GM12874 (cell line): ENCODE measurements around the gene RYR3.

Experiments
- CTCF ChIP-seq: IDR thresholded peaks from 2 replicates; pipeline ENCODE4 v1.5.1; 2011; ENCODE audit warnings: low read depth, mild to moderate bottlenecking, control low read depth, low read length, moderate library complexity; ENCODE audit not compliant: insufficient read depth

The RYR3 gene

GRCh38 chr15:33902043-33902442 is 591.3 kb downstream of the RYR3 start:
- TF ChIP-seq CTCF = no peak

GRCh38 chr15:33903661-33904060 is 592.9 kb downstream of the RYR3 start:
- TF ChIP-seq CTCF = no peak

- no peak for TF ChIP-seq CTCF
Observed at GRCh38 chr15:33907326-33907725, 596.6 kb downstream of the RYR3 start.

GRCh38 chr15:33908406-33908805 is 597.6 kb downstream of the RYR3 start:
- TF ChIP-seq CTCF = no peak

GRCh38 chr15:33910741-33911140 is 600.0 kb downstream of the RYR3 start:
- TF ChIP-seq CTCF = no peak

GRCh38 chr15:33912326-33912725 is 601.6 kb downstream of the RYR3 start:
- no peak for TF ChIP-seq CTCF

- TF ChIP-seq CTCF = no peak
Observed at GRCh38 chr15:33913459-33913858, 602.7 kb downstream of the RYR3 start.
